HG03060 (cell line): ENCODE results near the gene PATE1.

Source experiments
- ATAC-seq: cut with Tn5 transposase; IDR thresholded peaks from one replicate; pipeline ENCODE4 v1.9.1; 2021; ENCODE audit warnings: low read depth, moderate number of reproducible peaks; ENCODE audit not compliant: unreplicated experiment

The PATE1 gene

GRCh38 chr11:125787827-125788226 lies 41.7 kb downstream of the PATE1 start, which contains the start of gene PATE3:
TSS of gene PATE3 (plus strand) at chr11:125788127. CDS start at chr11:125788152, 25 bp downstream.
- no peak for ATAC-seq

GRCh38 chr11:125790825-125791224 lies 44.7 kb downstream of the PATE1 start:
- no peak for ATAC-seq

GRCh38 chr11:125797641-125798040 lies 51.6 kb downstream of the PATE1 start:
- ATAC-seq = no peak
